GM11168 (cell line): Measurements from ENCODE around the gene EIF4ENIF1.
"Not testable (repeated sequence)": the region's sequence is repeated elsewhere in the genome, so short reads cannot be mapped to it uniquely, and the experiment has no call there.

Experiments
- in situ Hi-C: fragments of 300-500 bp; cut with MboI; formaldehyde crosslinking; loops from one replicate; pipeline ENCODE4 v1.12.0; 2022; ENCODE audit warnings: low sequenced_read_pairs; ENCODE audit not compliant: unreplicated experiment

EIF4ENIF1 gene

GRCh38 chr22:31493355-31493754, 3.7 kb upstream of the EIF4ENIF1 start:
- in situ Hi-C loops = not testable (repeated sequence)

GRCh38 chr22:31492151-31492550, 2.5 kb upstream of the EIF4ENIF1 start:
- in situ Hi-C loops = no loop called here

GRCh38 chr22:31491218-31491962, 1.7 kb upstream of the EIF4ENIF1 start:
- in situ Hi-C loops = no loop called here

- in situ Hi-C loops = no loop called here
These were observed 869 bp upstream of the EIF4ENIF1 start for GRCh38 chr22:31490496-31490925.

- in situ Hi-C loops = no loop called here
These were observed 539 bp downstream of the EIF4ENIF1 start for GRCh38 chr22:31488988-31489617.

GRCh38 chr22:31488346-31488883, 1.2 kb downstream of the EIF4ENIF1 start:
- in situ Hi-C loops = no loop called here

- in situ Hi-C loops = no loop called here
These were observed 2.7 kb downstream of the EIF4ENIF1 start for GRCh38 chr22:31486951-31487350.

GRCh38 chr22:31486369-31486768, 3.3 kb downstream of the EIF4ENIF1 start:
- in situ Hi-C loops = not testable (repeated sequence)

- in situ Hi-C loops = not testable (repeated sequence)
These were observed 7.2 kb downstream of the EIF4ENIF1 start for GRCh38 chr22:31482470-31482869.

- in situ Hi-C loops = no loop called here
These were observed 8.5 kb downstream of the EIF4ENIF1 start for GRCh38 chr22:31481129-31481528.

GRCh38 chr22:31477329-31477728, 12.3 kb downstream of the EIF4ENIF1 start:
- in situ Hi-C loops = no loop called here

GRCh38 chr22:31475800-31476199, 13.8 kb downstream of the EIF4ENIF1 start:
- in situ Hi-C loops = no loop called here

- in situ Hi-C loops = no loop called here
These were observed 14.9 kb downstream of the EIF4ENIF1 start for GRCh38 chr22:31474743-31475142.

- in situ Hi-C loops = no loop called here
These were observed 24.3 kb downstream of the EIF4ENIF1 start for GRCh38 chr22:31465307-31465706.

- in situ Hi-C loops = no loop called here
These were observed 27.9 kb downstream of the EIF4ENIF1 start for GRCh38 chr22:31461699-31462098.

GRCh38 chr22:31451709-31452571, 37.7 kb downstream of the EIF4ENIF1 start:
- in situ Hi-C loops = no loop called here

GRCh38 chr22:31449506-31449905, 40.1 kb downstream of the EIF4ENIF1 start:
- in situ Hi-C loops = no loop called here

- in situ Hi-C loops = no loop called here
These were observed 41.3 kb downstream of the EIF4ENIF1 start for GRCh38 chr22:31448382-31448781.

GRCh38 chr22:31447337-31447736, 42.3 kb downstream of the EIF4ENIF1 start:
- in situ Hi-C loops = no loop called here

- in situ Hi-C loops = no loop called here
These were observed 42.9 kb downstream of the EIF4ENIF1 start for GRCh38 chr22:31446767-31447166.

- in situ Hi-C loops = no loop called here
These were observed 43.4 kb downstream of the EIF4ENIF1 start for GRCh38 chr22:31446208-31446607.
